A673 (cell line): Measurements from ENCODE around the gene HES5. TPM values are rescaled to one million over a fixed set of nuclear protein-coding genes. Genes with fewer than 3 reads are reported as not detected.

ENCODE experiments used
- BruUV-seq: library from RNA; stranded (reverse); fragments of 400-500 nt; replicated peaks from 2 replicates; lab custom pipeline; 2021; lab: Mats Ljungman, UMichigan
- CTCF ChIA-PET: fragments of 300-600 bp; sonication (Branson Sonifier 250); formaldehyde crosslinking; loops from one replicate; lab custom pipeline; 2022; ENCODE audit warnings: antibody characterized with exemption; lab: Charles Lee
- POLR2A ChIA-PET: fragments of 300-600 bp; sonication (Branson Sonifier 250); formaldehyde crosslinking; loops from one replicate; lab custom pipeline; 2022; ENCODE audit warnings: antibody characterized with exemption; ENCODE audit not compliant: low non-redundant PET; lab: Charles Lee
- DNase-seq: peaks from one replicate; pipeline ENCODE4 v3.0.0-alpha.2; 2015; ENCODE audit warnings: low spot score
- H3K27ac ChIP-seq: fragments of 200-600 bp; sonication (generic); 2 replicates; pipeline ENCODE4 v1.5.1; 2016; ENCODE audit warnings: mixed run types, low read depth, mild to moderate bottlenecking, mixed read lengths, antibody characterized with exemption, low read length; ENCODE audit not compliant: poor library complexity, severe bottlenecking
- H3K27me3 ChIP-seq: fragments of 200-600 bp; sonication (generic); replicated peaks from 2 replicates; pipeline ENCODE4 v1.6.1; 2017; ENCODE audit warnings: mixed run types, low read depth, mild to moderate bottlenecking, mixed read lengths, antibody characterized with exemption, low read length; ENCODE audit not compliant: insufficient read depth, poor library complexity
- H3K36me3 ChIP-seq: fragments of 200-600 bp; sonication (generic); 2 replicates; pipeline ENCODE4 v1.6.1; 2016; ENCODE audit warnings: mixed run types, mild to moderate bottlenecking, mixed read lengths, antibody characterized with exemption, low read length; ENCODE audit not compliant: insufficient read depth, poor library complexity, severe bottlenecking
- H3K4me1 ChIP-seq: fragments of 200-600 bp; sonication (generic); 2 replicates; pipeline ENCODE4 v1.6.1; 2017; ENCODE audit warnings: mixed run types, mild to moderate bottlenecking, mixed read lengths, antibody characterized with exemption, low read length; ENCODE audit not compliant: insufficient read depth, poor library complexity, severe bottlenecking
- H3K4me3 ChIP-seq: fragments of 200-600 bp; sonication (generic); 2 replicates; pipeline ENCODE4 v1.5.1; 2016; ENCODE audit warnings: low read depth, mixed run types, mild to moderate bottlenecking, mixed read lengths, low read length; ENCODE audit not compliant: poor library complexity, severe bottlenecking
- H3K9me3 ChIP-seq: fragments of 200-600 bp; sonication (generic); 2 replicates; pipeline ENCODE4 v1.6.1; 2016; ENCODE audit warnings: mixed run types, low read depth, mild to moderate bottlenecking, mixed read lengths, antibody characterized with exemption, low read length; ENCODE audit not compliant: poor library complexity, severe bottlenecking
- EZH2 ChIP-seq: fragments of 200-600 bp; sonication (generic); IDR thresholded peaks from 2 replicates; pipeline ENCODE4 v1.6.1; 2017; ENCODE audit warnings: borderline replicate concordance, low read depth, mild to moderate bottlenecking, mixed read lengths, antibody characterized with exemption, low read length; ENCODE audit not compliant: poor library complexity, severe bottlenecking
- intact Hi-C: fragments of 100-400 bp; cut with micrococcal nuclease; formaldehyde crosslinking; loops from one replicate; pipeline ENCODE4 v1.10.0; 2022; ENCODE audit not compliant: unreplicated experiment
- total RNA-seq: library from RNA; stranded (reverse); gene quantifications from 2 replicates; pipeline ENCODE4 v1.2.3, GENCODE V29; 2021
- TF ChIP-seq, protein P1 (sequence below): fragments of 300-800, 200-600 bp; sonication (generic); conservative IDR thresholded peaks from 2 replicates; pipeline ENCODE4 v1.5.1; 2017; ENCODE audit warnings: low read depth, mild to moderate bottlenecking, antibody characterized with exemption, low read length, moderate library complexity, mixed read lengths

Gene HES5
- total RNA-seq, 1 experiment from 2014 or later, result not detected

DNA sequence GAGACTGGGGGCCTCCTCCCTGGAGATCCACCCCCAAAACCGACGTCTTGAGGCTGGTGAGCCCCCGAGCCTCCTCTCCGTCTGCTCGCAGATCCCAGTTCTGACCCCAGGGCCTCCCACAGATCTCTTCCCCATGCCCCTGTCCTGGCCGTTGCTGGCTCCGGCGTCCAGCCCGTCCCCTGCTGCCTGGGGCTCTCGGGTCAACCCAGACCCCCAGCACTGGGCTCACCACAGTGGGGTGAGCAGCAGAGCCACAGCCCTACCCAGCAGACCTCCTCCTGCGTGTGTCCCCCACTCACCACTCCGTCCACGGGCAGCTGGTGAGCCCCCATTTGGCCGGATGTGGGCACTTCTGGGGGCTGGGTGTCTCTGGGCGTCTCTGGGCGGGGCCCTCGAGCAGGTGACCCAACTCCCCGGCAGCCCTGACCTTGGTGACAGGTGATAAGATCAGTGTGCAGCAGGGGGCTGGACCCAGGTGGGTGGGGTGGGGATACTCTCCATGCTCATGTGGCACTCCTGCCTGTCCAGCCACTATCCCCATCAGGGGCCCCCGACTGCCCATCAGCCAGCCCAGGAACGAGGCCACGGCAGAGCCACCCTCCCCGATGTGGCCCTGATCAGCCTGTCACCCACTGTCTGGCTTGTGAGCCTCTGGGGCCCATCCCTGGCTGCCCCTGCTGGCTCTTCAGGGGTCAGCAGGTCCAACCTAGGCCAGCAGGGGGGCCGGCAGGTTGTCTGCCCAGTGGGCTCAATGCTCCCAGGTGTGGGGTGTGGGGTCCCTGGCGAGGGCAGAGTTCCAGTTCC, 26.8 kb upstream of the HES5 start:
- DNase-seq, result no peak
- Histone ChIP-seq H3K4me1 (peaks cover 17% of the 10 kb centered on the region), H3K9me3 (no peaks in the 10 kb centered on the region), H3K27ac (peak overlapping the region; percentile 72), H3K36me3 (no peaks in the 10 kb centered on the region), H3K27me3 (no peaks in the 10 kb centered on the region), H3K4me3 (peak overlapping the region; percentile 45)
- intact Hi-C loops, result loop anchor here (10.0 kb wide), 1 partner anchor 868 kb away; no protein-coding TSS in a partner anchor
- TF ChIP-seq EZH2, result no peak
- TF ChIP-seq, protein P1, sequence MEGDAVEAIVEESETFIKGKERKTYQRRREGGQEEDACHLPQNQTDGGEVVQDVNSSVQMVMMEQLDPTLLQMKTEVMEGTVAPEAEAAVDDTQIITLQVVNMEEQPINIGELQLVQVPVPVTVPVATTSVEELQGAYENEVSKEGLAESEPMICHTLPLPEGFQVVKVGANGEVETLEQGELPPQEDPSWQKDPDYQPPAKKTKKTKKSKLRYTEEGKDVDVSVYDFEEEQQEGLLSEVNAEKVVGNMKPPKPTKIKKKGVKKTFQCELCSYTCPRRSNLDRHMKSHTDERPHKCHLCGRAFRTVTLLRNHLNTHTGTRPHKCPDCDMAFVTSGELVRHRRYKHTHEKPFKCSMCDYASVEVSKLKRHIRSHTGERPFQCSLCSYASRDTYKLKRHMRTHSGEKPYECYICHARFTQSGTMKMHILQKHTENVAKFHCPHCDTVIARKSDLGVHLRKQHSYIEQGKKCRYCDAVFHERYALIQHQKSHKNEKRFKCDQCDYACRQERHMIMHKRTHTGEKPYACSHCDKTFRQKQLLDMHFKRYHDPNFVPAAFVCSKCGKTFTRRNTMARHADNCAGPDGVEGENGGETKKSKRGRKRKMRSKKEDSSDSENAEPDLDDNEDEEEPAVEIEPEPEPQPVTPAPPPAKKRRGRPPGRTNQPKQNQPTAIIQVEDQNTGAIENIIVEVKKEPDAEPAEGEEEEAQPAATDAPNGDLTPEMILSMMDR, result no peak
- POLR2A ChIA-PET, result no interaction called here
- CTCF ChIA-PET, result no interaction called here
- BruUV-seq, result no TSS peak

DNA sequence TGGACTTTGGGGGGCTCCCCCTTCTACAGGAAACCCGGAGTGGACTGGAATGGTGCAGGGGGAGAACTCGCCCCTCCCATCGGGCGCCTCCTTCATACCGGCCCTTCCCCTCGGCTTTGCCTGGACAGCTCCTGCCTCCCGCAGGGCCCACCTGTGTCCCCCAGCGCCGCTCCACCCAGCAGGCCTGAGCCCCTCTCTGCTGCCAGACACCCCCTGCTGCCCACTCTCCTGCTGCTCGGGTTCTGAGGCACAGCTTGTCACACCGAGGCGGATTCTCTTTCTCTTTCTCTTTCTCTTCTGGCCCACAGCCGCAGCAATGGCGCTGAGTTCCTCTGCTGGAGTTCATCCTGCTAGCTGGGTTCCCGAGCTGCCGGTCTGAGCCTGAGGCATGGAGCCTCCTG, 26.2 kb upstream of the HES5 start, which contains the start of gene TNFRSF14:
Gene TNFRSF14, plus strand, starts transcription at position 95 of the 401 bp plus-strand sequence. Its CDS starts 294 bp downstream, at position 389.
- Histone ChIP-seq H3K27me3 (no peaks in the 10 kb centered on the region), H3K36me3 (no peaks in the 10 kb centered on the region), H3K4me3 (peak within 1 kb of the TSS; percentile 45), H3K27ac (peak within 1 kb of the TSS; percentile 72), H3K9me3 (no peaks in the 10 kb centered on the region), H3K4me1 (peaks cover 17% of the 10 kb centered on the region)
- no TSS peak for BruUV-seq
- TF ChIP-seq EZH2, result no peak
- TF ChIP-seq, protein P1, result no peak
- intact Hi-C loops, result loop anchor here (10.0 kb wide), 1 partner anchor 869 kb away; no protein-coding TSS in a partner anchor
- POLR2A ChIA-PET, result no interaction called here
- peak; percentile 42 for DNase-seq
- CTCF ChIA-PET, result no interaction called here

DNA sequence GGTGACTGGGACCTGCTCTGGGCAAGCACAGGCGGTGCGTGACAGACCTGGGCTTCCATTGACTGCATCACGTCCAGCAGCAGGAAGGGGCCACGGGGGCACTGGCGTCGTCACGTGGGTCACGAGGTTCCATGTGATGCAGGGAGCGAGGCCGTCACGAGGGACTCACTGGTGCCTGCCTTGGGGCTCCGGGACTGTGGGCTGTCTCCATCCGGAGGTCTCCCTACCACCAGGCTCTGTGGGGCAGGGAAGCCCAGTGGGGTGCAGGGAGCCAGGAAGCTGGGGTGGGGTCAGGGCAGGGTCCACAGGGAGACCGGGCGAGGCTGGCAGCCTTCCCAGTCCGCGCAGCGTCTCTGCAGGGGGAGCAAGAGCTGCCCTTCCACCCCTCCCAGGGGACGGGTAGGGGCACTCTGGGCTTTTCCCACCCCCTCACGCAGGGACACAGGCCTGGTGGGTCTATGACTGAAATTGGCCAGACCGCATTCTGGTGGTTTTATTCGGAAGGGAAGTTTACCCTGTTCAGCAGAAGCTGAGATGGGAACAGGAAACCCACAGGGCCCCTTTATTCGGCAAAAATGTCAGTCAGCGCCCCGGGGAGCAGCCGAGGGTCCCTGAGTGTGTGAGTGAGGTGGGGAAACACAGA, 25.7 kb upstream of the HES5 start:
- H3K9me3 ChIP-seq, result no peaks in the 10 kb centered on the region
- TF ChIP-seq, protein P1, result no peak
- TF ChIP-seq EZH2, result no peak
- H3K36me3 ChIP-seq, result no peaks in the 10 kb centered on the region
- DNase-seq, result no peak
- H3K27me3 ChIP-seq, result no peaks in the 10 kb centered on the region
- H3K4me3 ChIP-seq, result peak overlapping the region; percentile 45
- BruUV-seq, result no TSS peak
- intact Hi-C loops, result loop anchor here (10.0 kb wide), 1 partner anchor 869 kb away; no protein-coding TSS in a partner anchor
- CTCF ChIA-PET, result no interaction called here
- POLR2A ChIA-PET, result no interaction called here
- peaks cover 17% of the 10 kb centered on the region for H3K4me1 ChIP-seq
- peak overlapping the region; percentile 72 for H3K27ac ChIP-seq
